LoVo (cell line): Measurements from ENCODE around the gene VWF.

Experiments used
- DNase-seq: peaks from one replicate; pipeline ENCODE4 v3.0.0-alpha.2; 2016; ENCODE audit warnings: low spot score

VWF gene

GRCh38 chr12:5948696-5949095, 175.8 kb downstream of the VWF start:
- DNase-seq = no peak

DNA sequence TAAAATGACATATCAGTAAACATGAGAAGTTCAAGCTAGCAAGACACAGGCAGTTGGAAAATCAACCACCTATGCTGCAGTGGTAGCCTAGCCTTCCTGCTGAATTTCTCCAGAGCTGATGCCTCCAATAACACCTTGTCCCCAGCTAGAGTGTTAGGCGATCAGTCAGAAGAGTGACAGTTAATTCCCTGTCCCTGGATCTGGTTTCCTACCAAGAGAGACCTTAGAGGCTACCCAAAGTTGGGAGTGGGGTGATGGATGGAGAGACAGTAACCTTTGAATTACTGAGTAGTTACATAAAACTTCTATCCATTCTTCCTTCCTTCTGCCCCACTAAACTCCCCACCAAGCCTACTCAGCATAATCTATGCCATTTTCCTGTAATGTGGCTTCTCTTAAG, 177.5 kb downstream of the VWF start:
- no peak for DNase-seq

GRCh38 chr12:5946388-5946787, 178.1 kb downstream of the VWF start:
- DNase-seq = no peak

- DNase-seq = no peak
Measured at GRCh38 chr12:5945071-5946008, 179.1 kb downstream of the VWF start, which contains the start of gene ANO2. Gene ANO2 (minus strand): TSS chr12:5945259. CDS start chr12:5945217, 42 bp downstream.

- no peak for DNase-seq
Measured at GRCh38 chr12:5944688-5945070, 179.8 kb downstream of the VWF start.

- no peak for DNase-seq
Measured at GRCh38 chr12:5944053-5944452, 180.4 kb downstream of the VWF start.

- no peak for DNase-seq
Measured at GRCh38 chr12:5941907-5942306, 182.6 kb downstream of the VWF start.

DNA sequence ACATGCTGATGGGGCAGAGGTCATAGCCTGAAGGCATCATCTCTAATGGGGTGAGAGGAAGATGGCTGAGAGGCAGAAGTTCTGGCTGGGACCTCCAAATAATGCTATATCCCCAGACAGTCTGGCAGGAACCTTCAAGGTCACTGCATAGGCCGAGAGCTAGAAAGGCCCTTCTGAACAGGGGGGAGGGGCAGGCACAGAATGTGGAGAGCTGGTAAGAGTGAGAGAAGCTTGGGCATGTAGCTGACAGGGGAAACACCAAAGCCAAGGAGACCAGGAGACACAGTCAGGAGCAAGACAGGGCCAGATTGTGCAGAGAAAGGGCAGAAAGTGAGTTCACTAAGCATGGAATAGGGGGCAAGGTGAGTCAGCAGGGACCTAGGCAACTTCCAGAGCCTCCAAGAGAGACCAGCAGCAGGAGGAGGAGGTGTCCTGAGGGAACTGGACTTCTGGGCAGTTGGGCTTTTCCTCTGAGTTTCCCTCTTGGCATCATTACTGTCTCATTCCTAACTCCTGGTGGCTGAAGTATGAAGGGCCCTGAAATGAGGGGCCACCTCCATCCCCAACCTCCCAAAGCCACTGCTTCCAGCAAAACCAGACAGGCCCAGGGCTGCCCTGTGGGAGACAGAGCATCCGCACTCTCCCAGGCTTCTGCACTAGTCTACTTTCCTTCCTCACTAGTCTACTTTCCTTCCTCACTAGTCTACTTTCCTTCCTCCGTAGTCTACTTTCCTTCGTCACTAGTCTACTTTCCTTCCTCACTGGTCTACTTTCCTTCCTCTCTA, 196.5 kb downstream of the VWF start:
- DNase-seq = no peak

DNA sequence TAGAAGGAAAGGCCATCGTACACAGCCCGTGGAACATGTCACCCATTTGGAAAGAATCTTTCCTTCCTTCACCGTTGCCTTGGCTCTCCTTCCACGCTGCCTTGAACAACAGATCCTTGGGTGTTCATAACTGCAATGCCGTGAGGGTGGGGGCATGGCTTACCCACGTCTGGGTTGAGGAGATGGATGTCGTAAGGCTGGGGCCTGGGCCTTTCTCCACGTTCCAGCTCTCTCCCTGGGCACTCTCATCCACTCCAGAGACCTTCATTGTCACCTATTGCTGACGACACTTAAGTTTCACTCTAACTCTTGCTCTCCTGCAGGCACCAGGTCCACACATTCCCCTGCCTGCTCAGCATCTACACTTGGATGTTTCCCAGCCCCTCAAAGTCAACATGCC, 198.8 kb downstream of the VWF start:
- DNase-seq = no peak

DNA sequence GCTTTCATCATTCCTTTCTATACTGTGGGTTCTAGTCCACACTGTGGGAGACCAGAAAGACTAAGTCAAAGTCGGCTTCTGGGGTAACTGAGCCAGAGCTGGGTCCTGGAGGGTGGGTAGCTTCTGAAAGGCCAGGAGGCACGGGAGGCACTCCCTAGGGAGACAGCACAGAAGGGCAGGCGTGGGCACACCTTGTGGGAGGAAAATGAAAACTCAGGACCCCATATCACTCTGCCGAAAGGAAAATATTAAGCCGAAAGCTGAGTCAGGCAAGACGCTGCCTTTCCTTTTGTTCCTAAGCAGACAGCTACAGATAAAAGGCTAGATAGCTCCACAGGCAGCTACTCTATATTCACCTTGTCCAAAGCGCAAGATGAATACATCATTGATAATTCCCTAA, 200.1 kb downstream of the VWF start:
- no peak for DNase-seq

GRCh38 chr12:5923751-5924150, 200.7 kb downstream of the VWF start:
- no peak for DNase-seq

GRCh38 chr12:5923043-5923605, 201.3 kb downstream of the VWF start:
- DNase-seq = no peak

DNA sequence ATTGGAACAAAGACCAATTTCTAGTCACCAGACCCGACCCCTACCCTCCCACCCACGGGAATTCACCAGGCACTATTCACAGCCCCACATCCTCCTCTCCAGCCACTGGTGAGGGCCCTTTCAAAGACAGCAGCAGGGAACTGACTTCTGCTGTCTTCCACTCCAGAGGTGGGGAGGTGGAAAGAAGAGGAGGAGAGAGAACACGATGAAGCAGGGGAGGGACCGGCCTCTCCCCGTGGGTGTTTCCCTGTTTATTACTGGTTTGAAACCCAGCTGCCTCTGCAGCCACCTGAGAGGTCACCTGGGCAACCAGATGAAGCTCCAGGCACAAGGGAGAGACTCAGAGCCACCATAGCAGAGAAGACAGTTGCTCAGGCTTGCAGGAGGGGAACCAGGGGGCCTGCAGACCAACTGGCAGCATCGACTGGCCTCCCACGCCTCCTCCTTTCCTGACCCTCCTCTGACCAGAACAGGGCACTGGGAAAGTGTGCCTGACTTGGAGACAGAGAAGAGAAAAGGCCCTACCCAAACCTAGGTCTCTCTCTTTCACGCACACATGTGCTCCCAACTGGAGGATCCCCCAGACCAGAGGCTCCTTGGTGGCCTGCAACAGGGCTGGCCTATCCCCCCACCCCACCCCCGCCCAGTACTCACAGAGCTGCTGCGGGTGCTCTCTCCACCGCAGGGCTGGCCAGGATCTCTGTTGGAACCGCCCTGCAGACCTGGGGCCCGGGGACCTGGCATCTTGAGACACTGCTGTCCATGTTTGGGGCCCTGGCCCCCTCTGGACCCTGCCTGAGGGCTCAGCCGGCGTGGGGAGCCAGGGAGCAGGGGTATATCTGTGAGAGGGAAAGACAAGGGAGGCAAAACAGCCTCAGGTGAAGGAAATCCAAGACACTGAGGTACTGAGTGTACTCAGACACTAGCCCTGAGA, 202.2 kb downstream of the VWF start:
- DNase-seq = no peak

GRCh38 chr12:5921027-5921909, 203.2 kb downstream of the VWF start:
- DNase-seq = no peak

DNA sequence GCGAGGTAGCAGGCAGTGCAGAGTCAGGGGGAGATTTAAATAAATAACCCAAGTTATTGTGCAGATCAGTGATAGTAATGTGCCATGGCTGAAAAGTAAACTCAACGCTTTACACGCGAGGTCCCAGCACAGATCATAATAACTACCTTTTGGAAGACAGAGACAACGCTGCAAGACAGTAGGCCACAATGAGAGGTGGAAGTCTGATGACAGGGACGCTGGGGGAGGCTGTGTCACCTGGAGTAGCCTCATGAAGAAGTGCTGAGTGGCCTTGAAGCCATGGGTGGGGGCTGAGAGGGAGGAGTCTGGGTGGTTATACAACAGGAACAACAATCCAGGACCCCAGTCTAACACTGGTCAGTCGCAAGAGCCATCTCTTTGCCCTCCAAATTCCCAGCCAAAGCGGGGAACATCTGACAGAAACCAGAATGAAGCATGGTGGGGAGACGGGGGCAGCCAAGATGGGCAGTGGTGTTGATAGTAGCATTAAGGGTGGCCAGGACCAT, 207.6 kb downstream of the VWF start:
- DNase-seq = no peak

- DNase-seq = no peak
Measured at GRCh38 chr12:5915511-5915910, 209.0 kb downstream of the VWF start.

DNA sequence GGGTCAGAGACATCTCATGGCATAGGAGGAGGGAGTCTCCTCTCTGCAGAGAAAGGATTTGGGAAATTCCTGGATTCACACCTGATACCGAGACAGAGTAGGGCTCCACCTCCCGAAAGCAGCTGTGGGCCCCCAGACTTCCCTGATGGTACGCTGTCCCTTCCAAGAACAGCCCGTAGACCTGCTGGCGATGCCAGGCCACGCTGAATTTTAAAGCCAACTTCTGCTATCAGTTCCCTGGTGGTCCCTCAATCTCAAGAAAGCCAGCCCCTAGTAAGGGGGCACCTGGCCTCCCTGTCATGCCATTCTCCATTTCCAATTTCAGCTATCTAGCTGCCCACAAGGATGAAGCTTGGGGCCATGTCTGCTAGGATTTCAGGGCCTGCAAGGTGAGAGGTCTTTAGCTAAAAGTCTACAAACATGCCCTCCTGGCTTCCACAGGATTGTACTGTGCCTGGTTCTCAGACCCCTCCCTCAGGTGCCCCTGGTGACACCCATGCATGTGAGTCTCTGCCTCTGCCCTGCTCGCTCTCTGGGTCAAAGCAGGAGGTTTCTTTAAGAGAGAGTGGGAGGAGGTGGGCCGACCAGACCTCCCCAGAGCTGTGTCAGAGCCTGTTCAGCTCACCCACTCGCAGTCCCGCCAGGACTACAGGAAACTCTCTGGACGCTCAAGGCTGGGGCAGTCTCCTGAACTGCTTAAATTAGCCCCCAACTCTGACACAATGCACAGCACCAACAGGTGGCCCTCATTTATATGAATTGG, 209.9 kb downstream of the VWF start:
- no peak for DNase-seq

GRCh38 chr12:5913387-5913786, 211.1 kb downstream of the VWF start:
- no peak for DNase-seq

DNA sequence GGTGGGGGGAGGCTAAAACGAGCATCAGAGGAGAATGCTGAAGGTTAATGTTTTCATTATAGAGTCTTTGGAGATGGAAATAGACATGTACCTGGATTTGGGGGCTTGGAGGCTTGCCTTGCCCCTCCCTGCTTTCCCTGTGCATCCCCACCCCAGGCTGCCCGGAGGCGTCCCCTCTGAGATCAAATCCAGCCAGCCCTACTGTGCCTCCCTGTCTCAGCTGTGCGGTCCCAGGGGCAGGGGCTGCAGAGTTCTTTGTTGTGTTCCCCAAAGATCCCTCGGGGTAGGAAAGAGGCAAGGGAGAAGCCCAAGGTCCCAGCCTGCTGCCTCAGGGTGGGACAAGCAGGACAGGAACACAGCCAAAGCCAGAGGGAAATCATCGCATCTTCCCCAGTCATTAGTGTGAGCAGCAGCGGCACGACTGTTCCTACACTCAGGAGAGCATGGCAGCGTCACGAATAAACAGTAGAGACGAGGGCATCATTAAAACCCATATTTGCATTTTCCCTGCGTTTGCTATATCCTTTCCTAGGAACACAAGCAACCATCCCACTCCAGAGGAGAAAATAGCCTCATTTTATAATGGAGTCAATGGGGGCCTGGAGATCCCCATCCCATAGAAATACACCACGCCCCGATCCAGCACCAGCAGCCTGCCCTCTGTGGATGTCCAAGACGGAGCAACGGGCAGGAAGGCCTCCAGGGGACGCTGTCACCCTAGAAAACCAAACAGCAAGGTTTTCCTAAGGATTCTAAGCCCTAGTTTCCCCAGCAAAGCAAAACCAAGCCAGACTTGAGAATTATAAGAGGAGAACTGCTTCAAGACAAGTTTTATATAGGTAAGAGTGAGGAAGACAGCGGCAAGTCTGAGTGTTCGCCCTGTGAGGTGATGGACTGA, 211.8 kb downstream of the VWF start:
- no peak for DNase-seq
